Measurements from ENCODE around the gene SDF2L1. TPM values are rescaled to one million over a fixed set of nuclear protein-coding genes. Genes with fewer than 3 reads are reported as not detected.

The SDF2L1 gene
- total RNA-seq, 2 experiments from 2014 or later, result 38.6 to 41.3 TPM

DNA sequence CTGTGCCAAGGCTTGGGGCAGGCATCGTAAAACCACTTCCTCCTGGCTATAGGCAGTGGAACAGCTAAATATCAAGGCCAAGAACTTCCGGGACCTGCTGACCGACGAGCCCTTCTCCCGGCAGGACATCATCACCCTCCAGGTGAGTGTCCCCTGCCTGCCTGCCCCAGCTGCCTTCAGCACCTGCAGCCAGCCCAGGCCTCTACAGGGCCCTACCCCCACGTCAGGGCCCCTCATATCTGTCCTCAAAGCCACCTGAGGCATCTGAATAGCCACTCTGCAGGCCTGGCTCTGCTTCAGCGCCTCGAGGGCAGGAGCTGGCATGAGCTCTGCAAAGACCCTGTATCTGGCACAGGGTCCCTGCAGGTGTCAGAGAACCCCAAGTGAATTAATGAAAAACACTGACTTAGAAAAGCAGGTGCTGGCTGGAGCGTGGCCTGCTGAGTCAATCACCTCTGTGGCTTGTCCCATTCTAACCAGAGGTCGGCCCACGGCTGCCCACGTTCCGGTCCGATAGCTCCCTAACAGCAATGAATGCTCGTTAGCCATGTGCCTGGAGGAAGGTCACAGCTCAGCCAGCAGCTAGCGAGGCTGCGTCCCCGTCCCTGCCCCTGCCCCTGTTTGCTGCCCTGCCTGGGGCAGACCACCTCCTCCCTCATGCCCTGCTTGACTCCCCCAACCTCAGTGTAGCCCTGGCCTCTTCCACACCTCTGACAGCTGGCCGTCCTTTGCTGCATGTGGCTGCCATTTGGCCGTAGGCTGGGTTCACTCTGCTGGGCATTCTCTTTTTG, 40.5 kb downstream of the SDF2L1 start:
- Mint-ChIP-seq H3K27ac (no peak overlapping the region), H3K4me3 (no peak overlapping the region), H3K36me3 (ENCODE audit: low read depth) (peaks cover 10% of the 10 kb centered on the region), H3K9me3 (no peaks in the 10 kb centered on the region), H3K4me1 (ENCODE audit: low read depth) (peaks cover 6% of the 10 kb centered on the region), H3K27me3 (no peaks in the 10 kb centered on the region)
- TF ChIP-seq, protein P1, sequence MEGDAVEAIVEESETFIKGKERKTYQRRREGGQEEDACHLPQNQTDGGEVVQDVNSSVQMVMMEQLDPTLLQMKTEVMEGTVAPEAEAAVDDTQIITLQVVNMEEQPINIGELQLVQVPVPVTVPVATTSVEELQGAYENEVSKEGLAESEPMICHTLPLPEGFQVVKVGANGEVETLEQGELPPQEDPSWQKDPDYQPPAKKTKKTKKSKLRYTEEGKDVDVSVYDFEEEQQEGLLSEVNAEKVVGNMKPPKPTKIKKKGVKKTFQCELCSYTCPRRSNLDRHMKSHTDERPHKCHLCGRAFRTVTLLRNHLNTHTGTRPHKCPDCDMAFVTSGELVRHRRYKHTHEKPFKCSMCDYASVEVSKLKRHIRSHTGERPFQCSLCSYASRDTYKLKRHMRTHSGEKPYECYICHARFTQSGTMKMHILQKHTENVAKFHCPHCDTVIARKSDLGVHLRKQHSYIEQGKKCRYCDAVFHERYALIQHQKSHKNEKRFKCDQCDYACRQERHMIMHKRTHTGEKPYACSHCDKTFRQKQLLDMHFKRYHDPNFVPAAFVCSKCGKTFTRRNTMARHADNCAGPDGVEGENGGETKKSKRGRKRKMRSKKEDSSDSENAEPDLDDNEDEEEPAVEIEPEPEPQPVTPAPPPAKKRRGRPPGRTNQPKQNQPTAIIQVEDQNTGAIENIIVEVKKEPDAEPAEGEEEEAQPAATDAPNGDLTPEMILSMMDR (IDR thresholded peaks at IDR 0.05), result no peak
- ChIA-PET CTCF (interaction anchor here (1.2 kb wide), 1 partner anchor 11 kb away, joined by 3 read pairs; no protein-coding TSS in a partner anchor), POLR2A (no interaction called here)
- ATAC-seq, result no peak
- intact Hi-C loops (cut with micrococcal nuclease), result no loop called here
- no peak for DNase-seq

DNA sequence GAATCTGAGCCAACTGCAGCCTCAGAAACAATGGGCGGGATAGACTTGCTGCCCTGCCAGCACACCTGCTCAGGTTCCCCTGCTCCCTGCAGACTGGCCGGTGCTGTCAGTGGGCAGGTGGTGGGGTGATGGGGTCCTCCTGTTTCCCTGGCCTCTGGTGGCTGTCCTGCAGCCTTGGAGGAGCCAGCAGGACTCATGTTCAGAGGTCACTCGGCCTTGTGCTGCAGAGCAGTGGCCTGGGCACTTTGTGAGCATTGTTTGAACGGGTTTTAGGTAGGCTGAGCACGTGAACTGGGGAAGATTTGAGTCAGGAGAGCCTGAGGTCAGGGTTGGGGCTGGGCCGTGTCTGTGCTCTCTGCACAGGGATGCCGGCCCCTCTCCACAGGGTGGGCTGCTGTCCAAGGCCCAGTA, 41.3 kb downstream of the SDF2L1 start:
- TF ChIP-seq, protein P1 (IDR thresholded peaks at IDR 0.05), result no peak
- ChIA-PET CTCF (no interaction called here), POLR2A (no interaction called here)
- H3K9me3 Mint-ChIP-seq, result no peaks in the 10 kb centered on the region
- H3K4me3 Mint-ChIP-seq, result no peak overlapping the region
- H3K27ac Mint-ChIP-seq, result no peak overlapping the region
- intact Hi-C loops (cut with micrococcal nuclease), result no loop called here
- H3K27me3 Mint-ChIP-seq, result no peaks in the 10 kb centered on the region
- H3K4me1 Mint-ChIP-seq (ENCODE audit: low read depth), result peaks cover 6% of the 10 kb centered on the region
- DNase-seq (no peak), ATAC-seq (no peak)
- peaks cover 5% of the 10 kb centered on the region for H3K36me3 Mint-ChIP-seq (ENCODE audit: low read depth)

DNA sequence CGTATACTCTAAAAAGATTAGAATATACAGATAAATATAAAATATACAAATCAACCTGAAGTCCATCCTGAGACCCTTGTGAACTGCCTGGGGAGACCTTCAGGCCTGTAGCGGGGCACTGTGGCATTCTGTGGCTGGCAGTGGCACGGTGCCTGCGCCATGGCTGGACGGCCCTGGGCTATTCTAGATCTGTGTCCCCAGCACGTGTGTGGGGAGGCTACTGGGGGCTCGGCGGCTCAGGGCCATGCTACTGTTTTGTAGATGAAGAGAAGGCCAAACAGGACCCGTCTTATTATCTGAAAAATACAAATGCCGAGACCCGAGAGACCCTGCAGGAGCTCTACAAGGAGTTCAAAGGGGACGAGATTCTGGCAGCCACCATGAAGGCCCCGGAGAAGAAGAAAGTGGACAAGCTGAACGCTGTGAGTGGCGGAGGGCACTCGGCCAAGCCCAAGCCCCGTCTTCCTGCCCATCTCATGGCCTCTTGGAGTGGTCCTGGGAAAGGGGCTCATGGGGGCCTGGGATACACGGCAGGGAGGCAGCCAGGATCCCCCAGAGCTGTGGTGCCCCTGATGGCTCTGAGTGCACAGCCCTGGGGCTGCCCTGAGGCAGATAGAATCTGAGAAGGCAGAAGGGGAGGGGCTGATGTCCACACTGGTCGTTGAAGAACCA, 42.5 kb downstream of the SDF2L1 start:
- TF ChIP-seq, protein P1 (IDR thresholded peaks at IDR 0.05), result no peak
- Mint-ChIP-seq H3K36me3 (ENCODE audit: low read depth) (peaks cover 12% of the 10 kb centered on the region), H3K9me3 (no peaks in the 10 kb centered on the region), H3K27ac (no peak overlapping the region), H3K4me3 (no peak overlapping the region), H3K27me3 (no peaks in the 10 kb centered on the region), H3K4me1 (ENCODE audit: low read depth) (peaks cover 14% of the 10 kb centered on the region)
- ChIA-PET POLR2A (no interaction called here), CTCF (no interaction called here)
- intact Hi-C loops (cut with micrococcal nuclease), result no loop called here
- DNase-seq, result no peak
- no peak for ATAC-seq

DNA sequence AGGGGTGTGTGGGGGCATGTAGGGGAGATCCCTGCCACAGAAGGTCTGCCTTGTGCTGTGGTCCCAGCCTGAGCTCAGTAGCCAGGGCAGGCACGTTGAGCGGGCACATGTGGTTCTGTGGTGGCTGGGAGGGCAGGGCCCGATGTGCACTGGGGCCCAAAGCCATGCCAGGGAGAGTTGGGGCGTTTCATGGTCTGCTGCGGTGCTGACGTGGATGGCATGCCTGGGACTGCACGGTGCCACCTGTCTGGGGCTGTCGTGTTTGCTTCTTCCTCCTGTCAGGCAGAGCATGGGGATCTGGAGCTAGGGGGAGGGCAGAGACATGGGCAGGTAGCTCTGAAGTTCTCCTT, 43.0 kb downstream of the SDF2L1 start:
- H3K4me1 Mint-ChIP-seq (ENCODE audit: low read depth), result peaks cover 19% of the 10 kb centered on the region
- H3K9me3 Mint-ChIP-seq, result no peaks in the 10 kb centered on the region
- H3K4me3 Mint-ChIP-seq, result no peak overlapping the region
- CTCF ChIA-PET, result no interaction called here
- H3K27ac Mint-ChIP-seq, result no peak overlapping the region
- TF ChIP-seq, protein P1 (IDR thresholded peaks at IDR 0.05), result no peak
- peaks cover 15% of the 10 kb centered on the region for H3K36me3 Mint-ChIP-seq (ENCODE audit: low read depth)
- intact Hi-C loops (cut with micrococcal nuclease), result no loop called here
- H3K27me3 Mint-ChIP-seq, result no peaks in the 10 kb centered on the region
- POLR2A ChIA-PET, result no interaction called here
- ATAC-seq, result no peak
- DNase-seq, result no peak

DNA sequence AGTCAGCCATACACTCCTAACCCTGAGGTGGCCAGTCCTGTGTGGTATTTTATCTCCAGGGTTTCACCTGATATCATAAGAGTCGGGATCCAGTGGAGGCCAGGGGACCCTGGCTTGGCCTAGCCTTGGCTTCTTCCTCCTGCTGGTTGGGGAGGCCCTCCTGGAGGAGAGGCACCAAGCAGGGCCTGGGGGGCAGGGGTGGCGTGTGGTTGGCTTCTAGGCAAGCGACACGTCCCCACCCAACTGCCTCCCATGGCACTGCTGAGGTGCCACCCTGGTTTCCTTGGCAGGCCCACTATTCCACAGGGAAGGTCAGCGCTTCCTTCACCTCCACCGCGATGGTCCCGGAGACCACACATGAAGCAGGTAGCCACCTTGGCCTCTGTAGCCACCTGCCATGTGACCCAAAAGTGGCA, 44.1 kb downstream of the SDF2L1 start:
- ChIA-PET POLR2A (no interaction called here), CTCF (no interaction called here)
- Mint-ChIP-seq H3K36me3 (ENCODE audit: low read depth) (peaks cover 22% of the 10 kb centered on the region), H3K4me3 (no peak overlapping the region), H3K4me1 (ENCODE audit: low read depth) (peaks cover 27% of the 10 kb centered on the region), H3K9me3 (no peaks in the 10 kb centered on the region), H3K27ac (no peak overlapping the region), H3K27me3 (no peaks in the 10 kb centered on the region)
- intact Hi-C loops (cut with micrococcal nuclease), result no loop called here
- TF ChIP-seq, protein P1 (IDR thresholded peaks at IDR 0.05), result no peak
- DNase-seq (no peak), ATAC-seq (no peak)

Data from activated CD8-positive, alpha-beta T cell treated with anti-CD3 and anti-CD28 coated beads for 36 hours (primary cell).